B cell (primary cell): ENCODE results near the gene SPRED2. TPM values are rescaled to one million over a fixed set of nuclear protein-coding genes. Genes with fewer than 3 reads are reported as not detected.

Experiments
- ATAC-seq: fragments of 200-7000 bp; cut with Tn5 transposase; one replicate; pipeline ENCODE4 v1.10.0; 2021; ENCODE audit warnings: low read depth, mild to moderate bottlenecking, moderate number of reproducible peaks, moderate library complexity
- CTCF ChIA-PET: fragments of 350-600 bp; sonication (Branson Sonifier 250); formaldehyde crosslinking; loops from one replicate; lab custom pipeline; 2021; ENCODE audit warnings: antibody characterized with exemption, inconsistent platforms; lab: Charles Lee
- POLR2A ChIA-PET: fragments of 350-600 bp; sonication (Branson Sonifier 250); formaldehyde crosslinking; loops from one replicate; lab custom pipeline; 2021; ENCODE audit warnings: antibody characterized with exemption; lab: Charles Lee
- DNase-seq: peaks from one replicate; pipeline ENCODE4 v3.0.0; 2013
- H2AFZ ChIP-seq: 2 replicates; pipeline ENCODE4 v1.6.1; 2012; ENCODE audit warnings: mild to moderate bottlenecking, low read depth, low read length; ENCODE audit not compliant: insufficient read depth, poor library complexity, severe bottlenecking
- H3K27ac ChIP-seq, 2 donors: 1 replicate in 1 of 2; 2 replicates in 1 of 2; pipeline ENCODE4 v1.5.1; 2012 to 2013; ENCODE audit warnings: low read length in 2 of 2, mild to moderate bottlenecking in 2 of 2, moderate library complexity in 1 of 2
- H3K27me3 ChIP-seq, 4 experiments: fragments of 200-600 bp in 1 of 4; sonication (generic) in 1 of 4; replicated peaks in 1 of 4; 1 replicate in 2 of 4; 2 replicates in 2 of 4; pipeline versions ENCODE4 v1.6.1 to v1.7.0; 2013 to 2016; ENCODE audit warnings: low read length in 3 of 4, mild to moderate bottlenecking in 2 of 4, mixed read lengths in 1 of 4, moderate library complexity in 1 of 4; ENCODE audit not compliant: insufficient read depth in 4 of 4, control insufficient read depth in 3 of 4; ENCODE audit errors: control extremely low read depth in 1 of 4
- H3K36me3 ChIP-seq, 2 experiments: replicated peaks in 1 of 2; 1 replicate in 1 of 2; 2 replicates in 1 of 2; pipeline versions ENCODE4 v1.6.1 to v1.7.1; 2013; ENCODE audit warnings: low read length in 1 of 2; ENCODE audit not compliant: insufficient read depth in 2 of 2, control insufficient read depth in 1 of 2; ENCODE audit errors: control extremely low read depth in 1 of 2, extremely low read depth in 1 of 2
- H3K4me1 ChIP-seq, 2 donors: fragments of 200-600 bp in 1 of 2; sonication (generic) in 1 of 2; 1 replicate in 1 of 2; 2 replicates in 1 of 2; pipeline versions ENCODE4 v1.5.1 to v1.6.1; 2013 to 2017; ENCODE audit warnings: low read length in 2 of 2; ENCODE audit not compliant: control insufficient read depth in 2 of 2, insufficient read depth in 2 of 2
- H3K4me2 ChIP-seq: replicated peaks from 2 replicates; pipeline ENCODE3; 2012; ENCODE audit warnings: mild to moderate bottlenecking, low read depth, low read length; ENCODE audit not compliant: poor library complexity, severe bottlenecking
- H3K4me3 ChIP-seq, 5 experiments: fragments of 200-600 bp in 1 of 5; sonication (generic) in 1 of 5; 1 replicate in 3 of 5; 2 replicates in 2 of 5; pipeline versions ENCODE4 v1.5.1 to v1.7.0; 2011 to 2016; ENCODE audit warnings: low read length in 4 of 5, mild to moderate bottlenecking in 4 of 5, low read depth in 2 of 5, control low read depth in 1 of 5, moderate library complexity in 1 of 5; ENCODE audit not compliant: insufficient read depth in 1 of 5; ENCODE audit errors: control extremely low read depth in 1 of 5, extremely low read depth in 1 of 5
- H3K79me2 ChIP-seq: fragments of 200-600 bp; sonication (generic); one replicate; pipeline ENCODE4 v1.6.0; 2016; ENCODE audit warnings: low read length; ENCODE audit not compliant: control insufficient read depth, insufficient read depth
- H3K9ac ChIP-seq: fragments of 200-600 bp; sonication (generic); 2 replicates; pipeline ENCODE4 v1.6.1; 2017; ENCODE audit warnings: mild to moderate bottlenecking, low read length, moderate library complexity
- H3K9me3 ChIP-seq, 3 donors: one replicate each; pipeline versions ENCODE4 v1.6.1 to v1.7.1; 2013; ENCODE audit warnings: low read length in 2 of 3; ENCODE audit not compliant: control insufficient read depth in 2 of 3, insufficient read depth in 1 of 3; ENCODE audit errors: control extremely low read depth in 1 of 3
- H4K20me1 ChIP-seq: 2 replicates; pipeline ENCODE4 v1.6.0; 2012; ENCODE audit warnings: mild to moderate bottlenecking, low read length; ENCODE audit not compliant: insufficient read depth, control insufficient read depth, poor library complexity, severe bottlenecking
- H3K27ac Mint-ChIP-seq: one replicate; pipeline ENCODE4 v1.8.0; 2021; ENCODE audit warnings: mixed read lengths
- H3K27me3 Mint-ChIP-seq: one replicate; pipeline ENCODE4 v1.8.0; 2021; ENCODE audit warnings: mixed read lengths
- H3K4me1 Mint-ChIP-seq: one replicate; pipeline ENCODE4 v1.8.0; 2021; ENCODE audit warnings: mixed read lengths
- H3K4me3 Mint-ChIP-seq: one replicate; pipeline ENCODE4 v1.8.0; 2021; ENCODE audit warnings: mixed read lengths
- H3K9me3 Mint-ChIP-seq: one replicate; pipeline ENCODE4 v1.8.0; 2022; ENCODE audit warnings: mixed read lengths; ENCODE audit not compliant: insufficient read depth
- CTCF ChIP-seq: fragments of 200-600 bp; IDR thresholded peaks from one replicate; pipeline ENCODE4 v1.8.0; 2022; ENCODE audit warnings: antibody characterized with exemption, mild to moderate bottlenecking
- EZH2 ChIP-seq: IDR thresholded peaks from 2 replicates; pipeline ENCODE4 v1.6.1; 2012; ENCODE audit warnings: borderline replicate concordance, low read depth, mild to moderate bottlenecking, moderate library complexity, low read length; ENCODE audit not compliant: insufficient read depth, poor library complexity, severe bottlenecking
- WGBS: methylation state at CpG from one replicate; pipeline ENCODE4 v1.1.5; 2013; ENCODE audit warnings: missing lambda C conversion rate; ENCODE audit not compliant: insufficient coverage; 5-methylcytosine and 5-hydroxymethylcytosine counted together
- intact Hi-C: fragments of 100-400 bp; cut with micrococcal nuclease; formaldehyde crosslinking; loops from one replicate; pipeline ENCODE4 v1.10.0; 2022
- polyA plus RNA-seq: library from polyadenylated mRNA; depleted of rRNA; stranded (reverse); fragments of >200 nt; gene quantifications from 2 replicates; pipeline ENCODE4 v1.2.3, GENCODE V29; 2012
- total RNA-seq, 2 donors: library from RNA; stranded (reverse); fragments of 120-200 nt in 1 of 2; gene quantifications; 1 replicate in 1 of 2; 2 replicates in 1 of 2; pipeline versions ENCODE4 v1.2.3 to v1.2.4, GENCODE V29; 2013 to 2022

The SPRED2 gene
- total and polyA plus RNA-seq, 2 donors (not counting 1 experiment from before 2014, with no cell fraction given) = 0.40 to 1.3 TPM

GRCh38 chr2:65390134-65390533 lies 42.3 kb downstream of the SPRED2 start:
- Histone ChIP-seq H3K79me2 (no peaks in the 10 kb centered on the region), H3K4me2 (peak overlapping the region; percentile 76), H2AFZ (no peak overlapping the region), H4K20me1 (no peaks in the 10 kb centered on the region), H3K36me3 (no peaks in the 10 kb centered on the region), H3K4me1 (peaks cover 50 to 51% of the 10 kb centered on the region in 2 donors), H3K27me3 (no peaks in the 10 kb centered on the region), H3K9ac (peak overlapping the region; percentile 26), H3K27ac (peak overlapping the region in 1 of 2 donors; percentile 29), H3K9me3 (no peaks in the 10 kb centered on the region), H3K4me3 (peak overlapping the region in 3 of 5 experiments; percentile 29 to 42 (median 32))
- WGBS = 10% methylated on average over 6 of the region's 6 CpGs
- intact Hi-C loops = loop anchor here (10.0 kb wide), 1 partner anchor 115 kb away; no protein-coding TSS in a partner anchor
- ChIA-PET POLR2A (no interaction called here), CTCF (interaction anchor here (1.5 kb wide), 1 partner anchor 15 kb away, joined by 3 read pairs; no protein-coding TSS in a partner anchor)
- DNase-seq (peak; percentile 81), ATAC-seq (peak; percentile 80)
- H3K4me3 Mint-ChIP-seq = peak overlapping the region; percentile 84
- peaks cover 11% of the 10 kb centered on the region for H3K27me3 Mint-ChIP-seq
- H3K9me3 Mint-ChIP-seq = no peaks in the 10 kb centered on the region
- H3K4me1 Mint-ChIP-seq = peaks cover 58% of the 10 kb centered on the region
- peak overlapping the region; percentile 39 for H3K27ac Mint-ChIP-seq
- TF ChIP-seq EZH2 (no peak), CTCF (no peak)

GRCh38 chr2:65389476-65389875 lies 42.9 kb downstream of the SPRED2 start:
- H3K4me2 ChIP-seq = peak overlapping the region; percentile 76
- no peaks in the 10 kb centered on the region for H3K9me3 Mint-ChIP-seq
- ATAC-seq (no peak), DNase-seq (no peak)
- intact Hi-C loops = no loop called here
- no peak overlapping the region for H3K4me3 ChIP-seq
- H3K4me1 ChIP-seq = peaks cover 45 to 46% of the 10 kb centered on the region in 2 donors
- CTCF ChIA-PET = interaction anchor here (1.5 kb wide), 1 partner anchor 16 kb away, joined by 3 read pairs; no protein-coding TSS in a partner anchor
- peaks cover 7% of the 10 kb centered on the region for H3K27me3 Mint-ChIP-seq
- H3K9me3 ChIP-seq = no peaks in the 10 kb centered on the region
- no peak overlapping the region for H3K27ac ChIP-seq
- H3K27me3 ChIP-seq = no peaks in the 10 kb centered on the region
- H3K9ac ChIP-seq = no peak overlapping the region
- peaks cover 54% of the 10 kb centered on the region for H3K4me1 Mint-ChIP-seq
- no peaks in the 10 kb centered on the region for H3K79me2 ChIP-seq
- TF ChIP-seq EZH2 (no peak), CTCF (no peak)
- H3K36me3 ChIP-seq = no peaks in the 10 kb centered on the region
- no peak overlapping the region for H3K27ac Mint-ChIP-seq
- H4K20me1 ChIP-seq = no peaks in the 10 kb centered on the region
- no peak overlapping the region for H2AFZ ChIP-seq
- no peak overlapping the region for H3K4me3 Mint-ChIP-seq
- POLR2A ChIA-PET = no interaction called here
- WGBS = no CpG with 5 or more reads among the region's 1 CpG
